Spleen (tissue), 3 donors: ENCODE results near the gene TENM3.

Experiments used
- POLR2A ChIP-seq, 3 donors: fragments of 450-650 bp; IDR thresholded peaks; one replicate each; pipeline ENCODE4 v1.5.1; 2017; ENCODE audit warnings: antibody characterized with exemption in 3 of 3, mild to moderate bottlenecking in 1 of 3
- POLR2AphosphoS5 ChIP-seq, 3 donors: sonication (generic); formaldehyde crosslinking; IDR thresholded peaks; one replicate each; pipeline ENCODE4 v1.5.1; 2017; ENCODE audit warnings: antibody characterized with exemption in 3 of 3

GRCh38 chr4:182425302-182425701 lies 182.1 kb downstream of the TENM3 start:
- TF ChIP-seq POLR2AphosphoS5 (IDR thresholded peaks at IDR 0.05) (no peak), POLR2A (IDR thresholded peaks at IDR 0.05) (no peak)
